Measurements from ENCODE around the gene OR52E6.

The OR52E6 gene

GRCh38 chr11:5796541-5796940 lies 45.2 kb downstream of the OR52E6 start:
- DNase-seq: no peak

GRCh38 chr11:5791165-5791564 lies 50.5 kb downstream of the OR52E6 start, which contains the start of gene OR52N1:
OR52N1 (minus strand) TSS chr11:5791265; CDS start chr11:5788816, 2,449 bp downstream.
- DNase-seq: no peak

Measured in effector CD4-positive, alpha-beta T cell (primary cell).